Keratinocyte (primary cell): ENCODE results near the gene F11.

ENCODE experiments used
- CTCF ChIP-seq, 3 experiments: IDR thresholded peaks in 1 of 3; conservative IDR thresholded peaks in 1 of 3; optimal IDR thresholded peaks in 1 of 3; 2 replicates in 2 of 3; 3 replicates in 1 of 3; pipeline versions ENCODE3 to v1.5.1; 2011; ENCODE audit warnings: low read length in 3 of 3, mild to moderate bottlenecking in 3 of 3, moderate library complexity in 2 of 3, control low read depth in 1 of 3, inconsistent platforms in 1 of 3; ENCODE audit not compliant: insufficient read depth in 2 of 3; ENCODE audit errors: extremely low read depth in 1 of 3
- EZH2 ChIP-seq: IDR thresholded peaks from one replicate; pipeline ENCODE4 v1.6.1; 2012; ENCODE audit warnings: inconsistent platforms, mild to moderate bottlenecking, low read length, moderate library complexity

GRCh38 chr4:186240452-186240847 lies 25.5 kb upstream of the F11 start:
- TF ChIP-seq CTCF (optimal IDR thresholded peaks at IDR 0.05 in 1 of 3, IDR thresholded peaks at IDR 0.05 in 1 of 3, conservative IDR thresholded peaks at IDR 0.05 in 1 of 3; ENCODE audit: extremely low read depth in 1 of 3, insufficient read depth in 2 of 3, low read length in 3 of 3), result no peak
- no peak for TF ChIP-seq EZH2
